ENCODE results near the gene SPRYD4.

DNA sequence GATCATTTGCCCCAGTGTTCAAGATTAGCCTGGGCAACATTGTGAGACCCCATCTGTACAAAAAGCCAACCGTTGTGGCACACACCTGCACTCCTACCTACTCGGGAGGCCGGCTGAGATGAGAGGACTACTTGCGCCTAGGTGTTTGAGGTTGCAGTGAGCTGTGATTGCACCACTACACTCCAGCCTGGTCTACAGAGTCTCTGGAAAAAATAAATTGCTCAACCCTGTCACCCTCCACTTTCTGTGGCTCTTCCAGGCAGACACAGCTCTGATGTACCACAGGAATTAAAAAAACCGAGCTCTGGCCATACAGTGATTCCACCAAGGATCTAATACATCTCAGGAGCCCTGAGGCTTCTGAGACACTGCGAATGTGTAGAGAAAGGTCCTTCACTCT, 33.5 kb upstream of the SPRYD4 start:
- TF ChIP-seq, protein P1, sequence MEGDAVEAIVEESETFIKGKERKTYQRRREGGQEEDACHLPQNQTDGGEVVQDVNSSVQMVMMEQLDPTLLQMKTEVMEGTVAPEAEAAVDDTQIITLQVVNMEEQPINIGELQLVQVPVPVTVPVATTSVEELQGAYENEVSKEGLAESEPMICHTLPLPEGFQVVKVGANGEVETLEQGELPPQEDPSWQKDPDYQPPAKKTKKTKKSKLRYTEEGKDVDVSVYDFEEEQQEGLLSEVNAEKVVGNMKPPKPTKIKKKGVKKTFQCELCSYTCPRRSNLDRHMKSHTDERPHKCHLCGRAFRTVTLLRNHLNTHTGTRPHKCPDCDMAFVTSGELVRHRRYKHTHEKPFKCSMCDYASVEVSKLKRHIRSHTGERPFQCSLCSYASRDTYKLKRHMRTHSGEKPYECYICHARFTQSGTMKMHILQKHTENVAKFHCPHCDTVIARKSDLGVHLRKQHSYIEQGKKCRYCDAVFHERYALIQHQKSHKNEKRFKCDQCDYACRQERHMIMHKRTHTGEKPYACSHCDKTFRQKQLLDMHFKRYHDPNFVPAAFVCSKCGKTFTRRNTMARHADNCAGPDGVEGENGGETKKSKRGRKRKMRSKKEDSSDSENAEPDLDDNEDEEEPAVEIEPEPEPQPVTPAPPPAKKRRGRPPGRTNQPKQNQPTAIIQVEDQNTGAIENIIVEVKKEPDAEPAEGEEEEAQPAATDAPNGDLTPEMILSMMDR (IDR thresholded peaks at IDR 0.05), result no peak
- TF ChIP-seq EP300 (IDR thresholded peaks at IDR 0.05), result no peak

Data from tibial nerve (tissue), 4 donors.